M059J (cell line): ENCODE results near the gene C2CD2. TPM values are rescaled to one million over a fixed set of nuclear protein-coding genes. Genes with fewer than 3 reads are reported as not detected.

Experiments used
- DNase-seq: peaks from one replicate; pipeline ENCODE4 v3.0.0-alpha.2; 2012; ENCODE audit warnings: low read depth
- total RNA-seq: library from RNA; depleted of rRNA; stranded (reverse); fragments of >200 nt; shearing (Covaris generic); gene quantifications from 2 replicates; pipeline ENCODE4 v1.2.3, GENCODE V29; 2014; rRNA removed

The C2CD2 gene
- total RNA-seq, 1 experiment from 2014 or later, result 32.1 TPM

DNA sequence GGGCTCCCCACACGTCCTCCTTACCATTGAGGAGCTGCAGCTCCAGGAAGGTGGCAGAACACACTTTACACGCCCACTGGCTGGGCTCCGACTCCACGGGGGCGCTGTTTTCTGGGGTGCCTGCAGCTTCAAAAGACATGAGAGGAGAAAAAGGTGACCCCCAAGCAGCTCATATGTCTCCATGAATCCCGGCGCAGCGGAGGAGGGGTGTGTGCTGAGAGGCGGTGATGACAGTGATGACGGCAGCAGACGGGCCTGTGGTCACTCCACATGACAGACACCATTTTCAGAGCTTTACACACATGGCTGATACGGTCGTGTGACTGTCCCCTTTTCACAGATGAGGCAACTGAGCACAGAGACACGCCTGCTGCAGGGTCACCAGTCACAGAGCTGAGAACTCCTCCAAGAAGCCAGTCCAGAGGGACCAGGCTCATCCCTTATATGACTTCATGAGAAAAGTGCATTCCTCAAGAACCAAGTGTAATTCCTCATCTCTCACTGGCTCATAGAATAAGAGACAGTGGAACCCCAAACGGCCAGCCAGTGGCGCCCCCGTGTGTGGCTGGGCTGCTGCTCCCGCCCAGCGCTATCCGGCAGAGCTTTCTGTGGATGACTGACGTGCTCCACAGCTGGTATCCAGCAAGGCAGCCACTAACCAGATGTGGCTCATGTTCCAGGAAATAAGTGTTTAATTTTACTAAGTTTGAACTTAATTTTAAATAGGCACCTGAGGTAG is 106.6 kb downstream of the C2CD2 start:
- DNase-seq, result no peak

- no peak for DNase-seq
Observed at GRCh38 chr21:41846536-41846935, 107.3 kb downstream of the C2CD2 start.

DNA sequence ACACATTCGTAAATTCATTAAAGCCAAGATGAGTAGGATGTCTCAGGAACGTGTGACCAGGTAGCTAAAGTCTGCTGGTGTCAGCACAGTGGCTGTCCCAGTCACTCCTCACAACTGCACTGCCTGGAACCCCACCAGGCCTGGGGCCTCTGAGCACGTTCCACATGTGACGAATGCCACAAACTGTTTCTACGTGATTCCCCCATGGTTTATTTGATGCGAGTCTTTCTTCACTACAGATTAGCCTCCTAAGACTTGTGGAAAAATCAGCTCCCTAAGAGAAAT is 107.8 kb downstream of the C2CD2 start:
- no peak for DNase-seq

GRCh38 chr21:41845310-41846032 is 108.3 kb downstream of the C2CD2 start:
- no peak for DNase-seq

- DNase-seq, result no peak
Observed at GRCh38 chr21:41843584-41843983, 110.2 kb downstream of the C2CD2 start.

DNA sequence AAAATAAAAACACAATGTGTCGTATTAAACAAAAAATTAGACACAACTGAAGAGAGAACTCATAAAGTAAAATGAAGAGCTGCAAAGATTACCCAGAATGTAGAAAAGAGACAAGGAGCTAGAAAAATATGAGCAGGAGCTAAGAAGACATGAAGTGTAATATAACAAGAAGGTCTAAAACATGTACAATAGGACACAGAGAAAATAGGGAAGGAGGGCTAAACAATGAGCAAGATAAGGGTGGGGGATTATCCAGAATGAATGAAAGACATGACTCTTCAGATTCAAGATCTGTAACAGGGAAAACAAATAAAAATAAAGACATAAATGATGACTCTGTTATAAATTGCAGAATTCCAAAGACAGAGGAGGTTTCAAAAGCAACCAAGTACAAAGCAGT is 112.9 kb downstream of the C2CD2 start:
- no peak for DNase-seq

DNA sequence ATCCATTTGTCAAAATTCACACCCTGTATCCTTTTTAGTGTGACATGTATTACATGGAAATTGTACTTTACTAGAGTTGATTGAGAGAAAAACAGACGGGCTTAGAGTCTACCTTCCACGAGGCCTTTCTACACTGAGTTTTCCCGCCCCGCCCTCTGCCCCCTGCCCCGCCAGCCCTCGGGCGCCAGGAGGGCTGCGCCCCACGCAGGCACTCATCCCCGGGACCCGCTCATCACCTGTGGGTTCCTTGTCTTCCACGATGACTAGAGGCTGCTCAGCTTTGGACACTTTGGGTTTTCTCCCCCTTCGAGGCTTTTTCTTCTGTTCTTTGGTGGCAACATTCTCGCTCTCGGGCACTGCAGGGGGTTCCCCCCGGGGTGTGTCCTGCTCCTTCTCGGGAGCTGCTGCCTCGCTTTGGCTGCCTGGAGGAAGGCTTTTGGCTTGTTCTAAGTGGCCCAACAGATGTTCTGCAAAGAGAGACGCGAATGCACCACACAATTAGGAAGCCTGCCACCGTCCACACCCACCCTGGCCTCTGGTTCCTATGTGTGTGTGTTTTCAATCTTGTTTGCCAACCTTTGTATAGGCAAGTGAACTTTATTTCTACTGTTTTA is 114.3 kb downstream of the C2CD2 start:
- DNase-seq, result no peak

DNA sequence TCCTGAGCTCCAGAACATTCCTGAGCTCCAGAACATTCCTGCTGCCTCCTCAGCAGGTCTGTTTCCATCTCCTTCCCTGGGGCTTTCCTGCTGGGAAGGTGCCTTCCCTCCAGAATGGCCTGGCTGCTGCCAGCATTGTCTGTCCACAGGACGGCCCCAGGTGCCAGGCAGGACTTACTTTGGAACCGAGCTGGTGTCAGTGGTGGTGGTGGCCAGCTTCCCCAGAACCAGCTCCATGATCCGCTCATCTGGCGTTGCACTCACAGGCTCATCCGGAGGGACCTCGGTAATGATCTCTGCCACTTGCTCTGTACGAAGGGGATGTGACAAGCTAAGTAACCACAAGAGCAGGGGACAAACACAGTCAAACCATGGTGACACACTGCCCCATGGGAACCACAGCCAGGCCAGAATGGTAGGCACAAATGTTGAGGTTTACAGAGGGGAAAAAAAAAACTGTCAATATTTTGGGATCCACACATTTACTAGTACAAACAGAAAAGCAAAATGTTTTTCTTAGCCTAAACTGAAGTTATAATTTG is 116.0 kb downstream of the C2CD2 start:
- no peak for DNase-seq

GRCh38 chr21:41836166-41837015 is 117.4 kb downstream of the C2CD2 start:
- no peak for DNase-seq

DNA sequence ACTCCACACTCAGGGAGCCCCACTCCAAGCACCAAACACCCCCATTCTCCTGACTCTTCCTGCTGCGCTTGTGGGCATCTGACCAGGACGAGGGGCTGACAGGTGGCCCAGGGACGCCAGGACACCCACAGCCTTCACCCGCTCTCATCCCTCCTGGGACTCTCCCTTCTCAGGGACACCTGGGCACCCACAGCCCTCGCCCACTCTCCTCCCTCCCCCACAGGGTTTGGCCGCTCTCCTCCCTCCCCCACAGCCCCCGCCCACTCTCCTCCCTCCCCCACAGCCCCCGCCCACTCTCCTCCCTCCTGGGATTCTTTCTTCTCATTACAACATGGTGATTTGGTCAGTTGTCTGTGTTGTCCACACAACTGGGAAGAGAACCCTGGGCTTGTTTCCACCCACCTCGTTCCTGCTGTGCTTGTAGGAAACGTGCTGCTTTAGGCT is 118.1 kb downstream of the C2CD2 start:
- no peak for DNase-seq

Other genes with a start within 250 kb of the C2CD2 start
- gene RIPK4, start 187.0 kb downstream of the C2CD2 start, total RNA-seq, result 13.1 and 20.5 TPM in 2 replicates
- gene PRDM15, start 74.7 kb downstream of the C2CD2 start, total RNA-seq, result 4.8 and 8.0 TPM in 2 replicates
- gene ZBTB21, start 56.3 kb upstream of the C2CD2 start, total RNA-seq, result 12.0 and 18.4 TPM in 2 replicates
- not detected in 2 replicates for gene UMODL1, start 117.3 kb upstream of the C2CD2 start, total RNA-seq